ENCODE data around the gene E2F2. TPM values are rescaled to one million over a fixed set of nuclear protein-coding genes. Genes with fewer than 3 reads are reported as not detected.
A peak's percentile ranks its signal among the peaks of the same experiment; 100 is the strongest.

E2F2 gene
- total and polyA plus RNA-seq, 2 of the 13 experiments (the other 11 are each of a cell fraction or from before 2014, with no cell fraction given) = 0.65 to 6.6 TPM

DNA sequence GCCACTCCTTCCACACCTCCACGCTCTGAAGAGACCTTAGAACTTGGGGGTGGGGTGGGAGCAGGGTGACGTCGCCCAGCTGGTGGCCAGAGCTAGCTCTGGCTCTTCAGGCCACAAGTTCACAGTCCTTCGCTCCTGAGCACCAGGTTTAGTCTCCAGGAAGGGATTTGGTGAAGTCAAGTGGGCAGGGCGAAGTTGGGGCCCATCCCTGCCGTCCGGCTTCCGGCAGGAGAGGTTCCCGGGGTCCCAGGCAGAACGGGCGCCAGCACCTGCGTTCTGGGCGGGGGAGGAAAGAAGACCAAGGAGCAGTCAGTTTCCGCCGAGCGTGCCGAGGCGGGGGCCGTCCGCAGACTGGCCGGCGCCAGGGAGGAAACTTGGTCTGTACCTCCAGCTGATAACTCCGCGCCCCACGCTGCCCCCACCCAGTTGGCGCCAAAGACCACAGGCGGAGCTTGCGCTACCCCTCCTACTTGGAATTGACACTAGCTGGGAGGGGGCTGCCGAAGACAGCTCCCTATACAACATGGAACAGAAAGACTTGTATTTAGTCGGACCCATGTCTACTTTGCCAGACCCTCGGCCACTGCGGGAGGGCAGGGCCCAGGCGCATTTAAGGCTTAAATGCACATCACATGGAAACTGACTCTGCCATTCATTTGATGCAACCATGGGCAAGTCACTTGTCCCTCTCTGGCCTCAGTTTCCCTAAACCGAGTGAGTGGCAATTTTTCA lies 27.3 kb upstream of the E2F2 start (continued):
- TF ChIP-seq, protein P1, sequence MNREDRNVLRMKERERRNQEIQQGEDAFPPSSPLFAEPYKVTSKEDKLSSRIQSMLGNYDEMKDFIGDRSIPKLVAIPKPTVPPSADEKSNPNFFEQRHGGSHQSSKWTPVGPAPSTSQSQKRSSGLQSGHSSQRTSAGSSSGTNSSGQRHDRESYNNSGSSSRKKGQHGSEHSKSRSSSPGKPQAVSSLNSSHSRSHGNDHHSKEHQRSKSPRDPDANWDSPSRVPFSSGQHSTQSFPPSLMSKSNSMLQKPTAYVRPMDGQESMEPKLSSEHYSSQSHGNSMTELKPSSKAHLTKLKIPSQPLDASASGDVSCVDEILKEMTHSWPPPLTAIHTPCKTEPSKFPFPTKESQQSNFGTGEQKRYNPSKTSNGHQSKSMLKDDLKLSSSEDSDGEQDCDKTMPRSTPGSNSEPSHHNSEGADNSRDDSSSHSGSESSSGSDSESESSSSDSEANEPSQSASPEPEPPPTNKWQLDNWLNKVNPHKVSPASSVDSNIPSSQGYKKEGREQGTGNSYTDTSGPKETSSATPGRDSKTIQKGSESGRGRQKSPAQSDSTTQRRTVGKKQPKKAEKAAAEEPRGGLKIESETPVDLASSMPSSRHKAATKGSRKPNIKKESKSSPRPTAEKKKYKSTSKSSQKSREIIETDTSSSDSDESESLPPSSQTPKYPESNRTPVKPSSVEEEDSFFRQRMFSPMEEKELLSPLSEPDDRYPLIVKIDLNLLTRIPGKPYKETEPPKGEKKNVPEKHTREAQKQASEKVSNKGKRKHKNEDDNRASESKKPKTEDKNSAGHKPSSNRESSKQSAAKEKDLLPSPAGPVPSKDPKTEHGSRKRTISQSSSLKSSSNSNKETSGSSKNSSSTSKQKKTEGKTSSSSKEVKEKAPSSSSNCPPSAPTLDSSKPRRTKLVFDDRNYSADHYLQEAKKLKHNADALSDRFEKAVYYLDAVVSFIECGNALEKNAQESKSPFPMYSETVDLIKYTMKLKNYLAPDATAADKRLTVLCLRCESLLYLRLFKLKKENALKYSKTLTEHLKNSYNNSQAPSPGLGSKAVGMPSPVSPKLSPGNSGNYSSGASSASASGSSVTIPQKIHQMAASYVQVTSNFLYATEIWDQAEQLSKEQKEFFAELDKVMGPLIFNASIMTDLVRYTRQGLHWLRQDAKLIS (CRISPR knock-in tag; IDR thresholded peaks at IDR 0.05) = peak; percentile 72; the same call in 1 of the 2 replicates
- TF ChIP-seq ZNF629 (CRISPR knock-in tag; conservative IDR thresholded peaks at IDR 0.05) (peak; percentile 30; the same call in 1 of the 2 replicates), SOX6 (IDR thresholded peaks at IDR 0.05) (no peak), SOX6 (CRISPR knock-in tag; IDR thresholded peaks at IDR 0.05) (peak; percentile 67), MTA1 (CRISPR knock-in tag; IDR thresholded peaks at IDR 0.05; ENCODE audit: borderline replicate concordance) (peak; percentile 28; the same call in 1 of the 2 replicates), ZNF180 (CRISPR knock-in tag; IDR thresholded peaks at IDR 0.05; ENCODE audit: borderline replicate concordance, low read depth) (no peak), ZBTB21 (CRISPR knock-in tag; IDR thresholded peaks at IDR 0.05) (no peak), ZNF607 (CRISPR knock-in tag; IDR thresholded peaks at IDR 0.05; ENCODE audit: borderline replicate concordance) (no peak), GABPA (IDR thresholded peaks at IDR 0.05; ENCODE audit: low read depth, low read length) (no peak), GABPA (CRISPR knock-in tag; IDR thresholded peaks at IDR 0.05; ENCODE audit: low read depth) (peak; percentile 72), REPIN1 (CRISPR knock-in tag; IDR thresholded peaks at IDR 0.05; ENCODE audit: borderline replicate concordance, low read depth) (peak; percentile 51), ZSCAN21 (CRISPR knock-in tag; IDR thresholded peaks at IDR 0.05; ENCODE audit: borderline replicate concordance) (peak; percentile 71), POLR2G (IDR thresholded peaks at IDR 0.05; ENCODE audit: low read depth, low read length) (peak; percentile 45; the same call in 1 of the 2 replicates), NR2C2 (CRISPR knock-in tag; IDR thresholded peaks at IDR 0.05; ENCODE audit: borderline replicate concordance) (peak; percentile 53), AGO1 (IDR thresholded peaks at IDR 0.05; ENCODE audit: low read depth, low read length, poor library complexity, severe bottlenecking) (peak; percentile 50), ELF1 (CRISPR knock-in tag; IDR thresholded peaks at IDR 0.05) (peak; percentile 60)
- TF ChIP-seq, protein P2, sequence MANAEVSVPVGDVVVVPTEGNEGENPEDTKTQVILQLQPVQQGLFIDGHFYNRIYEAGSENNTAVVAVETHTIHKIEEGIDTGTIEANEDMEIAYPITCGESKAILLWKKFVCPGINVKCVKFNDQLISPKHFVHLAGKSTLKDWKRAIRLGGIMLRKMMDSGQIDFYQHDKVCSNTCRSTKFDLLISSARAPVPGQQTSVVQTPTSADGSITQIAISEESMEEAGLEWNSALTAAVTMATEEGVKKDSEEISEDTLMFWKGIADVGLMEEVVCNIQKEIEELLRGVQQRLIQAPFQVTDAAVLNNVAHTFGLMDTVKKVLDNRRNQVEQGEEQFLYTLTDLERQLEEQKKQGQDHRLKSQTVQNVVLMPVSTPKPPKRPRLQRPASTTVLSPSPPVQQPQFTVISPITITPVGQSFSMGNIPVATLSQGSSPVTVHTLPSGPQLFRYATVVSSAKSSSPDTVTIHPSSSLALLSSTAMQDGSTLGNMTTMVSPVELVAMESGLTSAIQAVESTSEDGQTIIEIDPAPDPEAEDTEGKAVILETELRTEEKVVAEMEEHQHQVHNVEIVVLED (CRISPR knock-in tag; IDR thresholded peaks at IDR 0.05; ENCODE audit: borderline replicate concordance) = peak; percentile 59
- TF ChIP-seq, protein P3, sequence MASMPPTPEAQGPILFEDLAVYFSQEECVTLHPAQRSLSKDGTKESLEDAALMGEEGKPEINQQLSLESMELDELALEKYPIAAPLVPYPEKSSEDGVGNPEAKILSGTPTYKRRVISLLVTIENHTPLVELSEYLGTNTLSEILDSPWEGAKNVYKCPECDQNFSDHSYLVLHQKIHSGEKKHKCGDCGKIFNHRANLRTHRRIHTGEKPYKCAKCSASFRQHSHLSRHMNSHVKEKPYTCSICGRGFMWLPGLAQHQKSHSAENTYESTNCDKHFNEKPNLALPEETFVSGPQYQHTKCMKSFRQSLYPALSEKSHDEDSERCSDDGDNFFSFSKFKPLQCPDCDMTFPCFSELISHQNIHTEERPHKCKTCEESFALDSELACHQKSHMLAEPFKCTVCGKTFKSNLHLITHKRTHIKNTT (CRISPR knock-in tag; IDR thresholded peaks at IDR 0.05) = no peak
- TF ChIP-seq, protein P4, sequence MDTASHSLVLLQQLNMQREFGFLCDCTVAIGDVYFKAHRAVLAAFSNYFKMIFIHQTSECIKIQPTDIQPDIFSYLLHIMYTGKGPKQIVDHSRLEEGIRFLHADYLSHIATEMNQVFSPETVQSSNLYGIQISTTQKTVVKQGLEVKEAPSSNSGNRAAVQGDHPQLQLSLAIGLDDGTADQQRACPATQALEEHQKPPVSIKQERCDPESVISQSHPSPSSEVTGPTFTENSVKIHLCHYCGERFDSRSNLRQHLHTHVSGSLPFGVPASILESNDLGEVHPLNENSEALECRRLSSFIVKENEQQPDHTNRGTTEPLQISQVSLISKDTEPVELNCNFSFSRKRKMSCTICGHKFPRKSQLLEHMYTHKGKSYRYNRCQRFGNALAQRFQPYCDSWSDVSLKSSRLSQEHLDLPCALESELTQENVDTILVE (CRISPR knock-in tag; IDR thresholded peaks at IDR 0.05) = no peak
- TF ChIP-seq, protein P5, sequence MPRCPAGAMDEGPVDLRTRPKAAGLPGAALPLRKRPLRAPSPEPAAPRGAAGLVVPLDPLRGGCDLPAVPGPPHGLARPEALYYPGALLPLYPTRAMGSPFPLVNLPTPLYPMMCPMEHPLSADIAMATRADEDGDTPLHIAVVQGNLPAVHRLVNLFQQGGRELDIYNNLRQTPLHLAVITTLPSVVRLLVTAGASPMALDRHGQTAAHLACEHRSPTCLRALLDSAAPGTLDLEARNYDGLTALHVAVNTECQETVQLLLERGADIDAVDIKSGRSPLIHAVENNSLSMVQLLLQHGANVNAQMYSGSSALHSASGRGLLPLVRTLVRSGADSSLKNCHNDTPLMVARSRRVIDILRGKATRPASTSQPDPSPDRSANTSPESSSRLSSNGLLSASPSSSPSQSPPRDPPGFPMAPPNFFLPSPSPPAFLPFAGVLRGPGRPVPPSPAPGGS (CRISPR knock-in tag; IDR thresholded peaks at IDR 0.05) = peak; percentile 77

Measured in HepG2 (cell line).